Inflammatory macrophage treated with lipopolysaccharide for 1 hour (primary cell): Measurements from ENCODE around the gene ANKS1B.

Source experiments
- DNase-seq, 2 donors: peaks; one replicate each; pipeline ENCODE4 v3.0.0-alpha.2; 2020 to 2022

The ANKS1B gene

DNA sequence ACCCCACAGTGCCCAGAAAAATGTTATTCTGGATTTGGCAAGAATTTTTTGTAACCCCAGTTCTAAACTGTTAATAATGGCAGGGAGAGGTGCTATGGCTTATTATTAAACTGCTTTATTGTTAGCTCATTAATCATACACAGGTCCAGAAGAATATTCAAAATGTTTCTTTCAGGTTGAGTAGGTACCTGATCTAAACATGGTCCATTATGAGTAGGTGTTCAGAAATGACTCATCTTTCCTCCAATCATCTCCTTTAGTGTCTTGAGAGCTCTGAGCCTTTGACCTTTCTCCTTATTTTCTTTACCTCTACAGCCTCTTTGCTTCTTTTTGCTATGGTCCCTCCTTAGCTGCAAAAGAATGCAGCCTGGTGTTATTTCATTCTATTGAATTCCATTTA, 548.2 kb downstream of the ANKS1B start:
- DNase-seq: no peak

DNA sequence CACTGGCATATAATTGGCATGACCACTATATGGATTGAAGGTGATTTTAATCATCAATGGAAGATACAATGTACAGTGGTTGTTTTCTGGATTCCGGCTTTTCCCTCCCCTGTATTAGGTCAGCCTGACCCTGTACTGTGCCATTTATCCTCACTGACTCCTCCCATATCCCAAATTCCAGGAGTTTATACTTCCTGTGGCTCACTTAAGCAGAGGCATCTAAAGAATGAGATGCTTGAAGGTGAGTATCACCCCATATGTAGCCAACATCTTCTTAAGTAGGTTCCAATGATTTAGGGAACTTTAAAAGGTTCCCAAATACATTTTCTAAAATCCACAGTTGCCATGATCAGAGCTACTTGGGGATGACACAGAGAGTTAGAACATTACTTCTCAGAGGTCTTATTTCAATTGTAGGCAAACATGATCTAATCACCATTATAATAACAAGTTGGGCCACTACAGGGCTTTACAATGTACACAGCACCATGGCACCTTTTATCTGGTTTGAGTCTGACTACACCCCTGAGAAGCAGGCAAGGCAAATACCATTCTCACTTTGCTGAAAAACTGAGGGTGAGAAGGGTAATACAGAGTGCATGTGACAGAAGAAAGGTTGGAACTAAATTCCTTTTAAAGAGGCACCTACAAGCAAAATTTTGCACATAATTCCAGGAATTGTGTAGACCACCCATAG, 549.5 kb downstream of the ANKS1B start:
- DNase-seq: no peak

DNA sequence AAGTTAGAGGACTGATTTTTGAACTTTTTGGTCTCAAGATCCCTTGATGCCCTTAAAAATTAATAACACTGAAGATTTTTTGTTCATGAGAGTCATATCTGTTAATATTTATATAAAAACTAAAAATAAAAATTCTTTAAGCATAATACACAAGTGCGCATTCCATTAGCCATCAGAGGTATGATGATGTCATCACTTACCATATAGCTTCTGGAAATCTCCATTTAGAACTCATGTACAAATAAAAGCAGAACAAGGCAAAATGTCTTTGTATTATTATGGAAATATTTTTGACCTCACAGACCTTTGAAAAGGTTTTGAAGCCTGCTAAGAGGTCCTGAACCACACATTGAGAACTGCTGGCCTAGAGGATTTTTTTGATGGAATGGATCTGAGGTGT, 551.6 kb downstream of the ANKS1B start:
- no peak for DNase-seq

DNA sequence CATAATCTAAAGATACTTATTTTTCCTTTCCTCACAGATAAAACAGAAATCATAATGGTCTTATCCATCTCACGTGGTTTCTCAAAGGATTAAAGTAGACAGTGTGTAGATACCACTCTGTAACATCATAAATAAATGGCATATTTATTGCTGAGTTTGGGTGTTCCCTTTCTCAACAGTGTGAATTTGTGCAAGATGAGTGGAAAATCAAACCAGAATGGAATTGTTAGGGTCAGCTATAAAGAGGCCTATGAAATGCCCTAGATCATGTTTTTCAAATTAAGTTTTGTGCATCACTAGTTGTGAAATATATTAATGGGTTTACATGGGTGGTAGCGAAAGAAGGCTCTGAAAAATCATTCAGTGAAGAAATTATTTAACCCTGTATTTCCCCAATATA, 553.5 kb downstream of the ANKS1B start:
- no peak for DNase-seq

DNA sequence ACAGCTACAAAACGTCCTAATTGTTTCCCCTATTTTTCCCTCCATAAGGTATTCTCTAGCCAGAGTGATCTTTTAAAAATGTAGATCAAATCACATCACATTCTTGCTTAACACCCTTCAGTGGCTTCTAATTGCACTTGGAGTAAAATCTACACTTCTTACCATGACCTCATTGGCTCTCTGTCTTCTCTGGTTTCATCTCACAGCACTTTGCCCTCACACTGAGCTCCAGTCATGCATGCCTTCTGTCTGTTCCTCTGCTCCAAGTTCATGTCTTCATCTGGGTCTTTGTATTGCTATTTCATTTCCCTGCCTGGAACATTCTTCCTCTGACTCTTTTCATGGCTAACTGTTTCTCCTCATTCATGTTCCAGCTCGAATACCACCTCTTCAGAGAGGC, 557.6 kb downstream of the ANKS1B start:
- DNase-seq: no peak

DNA sequence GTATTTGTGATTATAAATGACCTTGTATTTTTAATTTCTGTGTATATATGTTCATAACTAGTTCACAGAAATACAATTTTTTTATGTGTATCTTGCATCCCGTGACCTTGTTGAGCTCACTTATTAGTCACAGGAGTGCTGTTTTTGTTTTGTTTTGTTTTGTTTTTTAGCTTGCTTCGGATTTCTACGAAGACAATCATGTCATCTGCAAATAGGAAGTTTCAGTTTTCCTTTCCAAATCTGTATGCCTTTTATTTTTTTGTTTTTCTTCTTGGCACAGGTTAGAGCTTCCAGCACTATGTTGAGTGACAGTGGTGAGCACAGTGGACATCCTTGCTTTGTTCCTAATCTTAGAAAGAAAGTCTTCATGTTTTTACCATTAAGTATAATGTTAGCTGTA, 566.4 kb downstream of the ANKS1B start:
- DNase-seq: no peak

DNA sequence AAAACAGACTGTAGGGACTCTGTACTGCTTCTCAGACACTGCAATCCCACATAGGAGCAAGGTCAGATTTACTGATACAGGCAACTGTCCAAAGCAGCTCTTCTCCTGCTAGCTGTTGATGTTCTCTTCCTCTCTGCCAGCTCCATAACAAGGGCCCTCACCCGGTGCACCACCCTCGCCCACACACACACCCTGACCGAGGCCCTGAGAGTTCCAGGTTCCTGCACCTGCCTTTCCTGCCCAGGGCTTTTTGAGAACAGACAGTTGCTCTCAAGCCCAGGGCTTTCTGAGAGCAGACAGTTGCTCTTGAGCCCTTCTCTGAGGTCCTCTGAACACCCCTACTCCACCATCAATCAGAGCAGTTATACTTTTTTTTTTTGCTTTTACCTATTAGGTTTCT, 571.0 kb downstream of the ANKS1B start:
- DNase-seq: no peak

DNA sequence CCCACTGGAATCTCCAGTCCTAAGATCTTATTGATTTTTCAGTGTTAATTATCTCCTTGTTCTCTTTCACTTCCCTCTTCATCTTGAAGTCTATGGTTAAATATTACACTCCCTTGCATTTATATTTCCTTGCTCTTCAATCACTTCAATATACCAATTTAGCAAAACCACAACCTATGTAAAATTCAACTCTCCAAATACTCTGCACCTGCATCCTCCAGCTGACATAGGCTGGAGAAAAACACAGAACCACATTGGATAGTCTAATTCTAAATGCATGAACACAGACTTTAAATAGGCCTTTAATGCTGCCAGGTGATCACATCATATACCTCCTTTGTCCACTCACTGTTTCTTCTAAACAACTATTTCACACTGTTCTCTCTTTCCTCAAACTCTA, 591.0 kb downstream of the ANKS1B start:
- DNase-seq: no peak

DNA sequence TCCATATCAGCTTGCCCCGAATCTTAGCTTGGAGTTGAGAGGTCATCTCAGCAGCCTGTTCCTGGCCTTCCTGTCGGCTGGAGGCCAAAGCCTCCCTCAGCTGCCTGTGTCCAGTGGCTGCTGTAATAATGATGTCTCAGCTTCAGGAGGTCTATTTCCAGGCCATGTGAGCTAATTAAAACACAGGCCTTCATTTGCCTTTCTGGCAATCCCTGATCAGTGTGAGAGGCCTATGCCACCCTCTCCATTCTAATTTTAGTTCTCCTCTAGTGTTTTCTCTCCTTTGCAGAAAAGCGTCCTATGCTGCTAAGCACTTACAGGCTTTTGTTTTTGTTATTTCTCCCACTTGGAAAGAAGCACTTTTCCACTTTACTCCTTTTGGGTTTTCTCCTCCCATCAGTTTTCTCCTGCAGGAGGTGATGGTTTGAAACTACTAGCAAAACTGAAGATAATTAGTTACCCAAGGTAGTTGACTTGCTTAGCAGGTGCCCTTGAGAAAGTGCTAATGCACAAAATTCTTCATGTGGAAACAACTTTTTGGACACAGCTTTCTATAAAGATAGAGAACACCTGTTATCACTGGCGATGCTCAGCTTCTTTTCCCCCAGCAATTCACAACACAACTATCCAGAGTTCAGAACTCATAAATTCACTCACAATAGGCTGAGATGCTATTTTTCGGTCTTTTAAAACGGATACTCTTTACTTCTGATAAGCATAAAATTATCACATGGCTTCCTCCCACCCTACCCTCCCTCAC, 592.5 kb downstream of the ANKS1B start:
- DNase-seq: no peak

DNA sequence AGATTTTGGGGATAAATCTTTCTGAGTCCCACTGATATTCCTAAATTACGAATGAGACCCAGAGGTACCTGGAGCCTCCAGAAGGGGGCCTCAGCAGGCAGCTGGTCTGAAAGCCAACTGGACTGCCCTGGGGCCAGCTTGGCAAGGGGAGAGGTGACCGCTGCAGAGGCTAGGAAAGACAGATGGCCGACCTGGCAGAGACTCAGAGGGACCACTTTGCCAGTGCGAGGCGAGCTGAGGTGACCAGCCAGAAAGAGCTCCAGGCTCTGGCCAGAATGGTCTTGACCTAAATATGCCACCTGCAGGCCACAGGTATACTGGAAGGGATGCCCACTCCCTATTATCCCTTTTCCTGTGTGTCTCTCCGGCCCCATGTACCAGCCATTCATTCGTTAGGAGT, 594.0 kb downstream of the ANKS1B start:
- no peak for DNase-seq

DNA sequence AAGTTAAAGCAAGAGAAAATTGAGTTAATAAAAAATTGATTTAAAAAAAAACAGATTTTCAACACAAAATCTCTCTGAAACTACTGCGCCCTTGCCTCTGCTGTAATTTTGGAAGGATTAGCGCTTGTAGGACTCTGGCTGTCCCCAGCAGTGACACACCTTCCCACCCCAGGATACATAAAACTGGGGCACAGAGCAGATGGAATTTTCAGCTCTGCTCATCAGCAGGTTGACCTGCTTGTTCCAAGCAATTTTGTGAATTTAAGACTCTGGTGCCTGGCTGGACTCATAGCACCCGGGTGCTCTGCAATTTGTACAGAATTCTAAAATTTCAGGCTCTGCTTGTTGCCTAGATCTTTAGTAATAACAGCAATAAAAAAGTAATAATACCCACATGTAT, 595.0 kb downstream of the ANKS1B start:
- DNase-seq: no peak

DNA sequence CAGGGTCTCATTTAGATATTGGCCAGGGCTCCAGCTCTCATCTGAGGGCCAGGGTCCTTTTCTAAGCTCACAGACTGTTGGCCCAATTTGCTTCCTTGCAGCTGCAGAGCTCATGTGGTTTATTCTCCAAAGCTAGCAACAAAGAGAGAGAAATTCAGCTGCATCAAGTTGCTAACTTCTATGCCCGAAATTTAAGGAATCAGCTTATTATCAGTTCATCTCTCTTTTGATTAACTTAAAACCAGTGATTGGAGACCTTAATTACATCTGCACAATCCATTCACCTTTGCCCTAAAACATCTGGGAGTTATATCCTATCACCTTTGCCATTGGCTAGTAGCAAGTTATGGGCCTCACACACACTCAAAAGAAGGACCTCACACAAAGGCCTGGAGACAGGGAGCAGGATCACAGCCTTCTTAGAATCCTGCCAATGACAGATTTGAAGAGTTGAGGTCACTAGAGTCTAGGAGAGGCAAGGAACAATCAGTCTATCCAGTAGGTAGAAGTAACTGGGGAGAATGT, 596.0 kb downstream of the ANKS1B start:
- no peak for DNase-seq

DNA sequence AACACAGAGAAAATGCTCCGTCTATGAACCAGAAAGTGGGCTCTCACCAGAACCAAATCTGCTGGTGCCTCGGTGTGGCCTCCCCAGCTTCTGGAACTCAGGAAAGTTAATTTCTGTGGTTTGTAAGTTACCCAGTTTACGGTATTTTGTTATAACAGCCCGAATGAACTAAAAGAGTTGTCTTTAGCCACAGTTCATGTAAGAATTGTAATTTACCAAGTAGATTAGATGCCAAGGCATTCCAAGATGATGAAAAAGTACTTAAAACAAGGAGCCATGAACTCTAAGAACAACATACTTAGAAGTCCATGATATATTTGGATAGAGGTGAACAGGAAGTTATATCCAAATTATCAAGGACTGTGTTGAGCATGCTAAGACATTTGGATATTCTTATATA, 597.1 kb downstream of the ANKS1B start:
- DNase-seq: no peak

DNA sequence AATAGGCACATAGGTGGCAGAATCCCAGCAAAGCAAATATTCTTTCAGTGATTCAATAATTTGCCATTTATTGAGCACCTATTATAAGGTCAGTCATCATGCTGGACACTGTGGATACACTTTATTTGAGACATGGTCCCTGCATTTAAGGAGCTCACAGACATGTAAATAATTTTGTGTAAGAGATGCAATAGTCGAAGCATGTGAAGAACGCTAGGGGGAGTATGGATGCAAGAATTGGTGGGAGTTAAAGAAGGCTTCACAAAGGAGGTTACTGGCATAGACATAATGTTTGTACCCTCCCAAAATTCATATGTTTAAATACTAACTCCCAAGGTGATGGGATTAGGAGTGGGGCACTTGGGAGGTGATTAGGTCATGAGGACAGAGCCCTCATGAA, 597.8 kb downstream of the ANKS1B start:
- no peak for DNase-seq

DNA sequence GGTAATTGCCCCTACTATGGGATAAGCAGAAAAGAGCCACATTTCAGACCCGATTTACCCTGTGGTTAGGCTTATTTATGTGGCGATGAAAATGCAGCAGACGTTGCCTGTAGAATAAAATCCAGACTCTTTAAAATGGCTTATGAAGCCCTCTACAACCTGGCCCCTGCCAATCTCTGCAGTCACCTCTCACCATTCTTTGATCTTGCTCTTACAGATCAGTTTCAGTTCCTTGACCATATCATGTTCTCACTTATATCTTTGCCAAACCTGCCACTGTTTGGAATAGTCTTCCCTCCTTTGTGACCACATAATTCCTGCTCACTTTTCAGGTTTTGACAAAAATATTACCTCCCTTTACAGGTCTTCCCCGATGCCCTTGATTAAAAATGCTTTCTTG, 601.5 kb downstream of the ANKS1B start:
- no peak for DNase-seq

DNA sequence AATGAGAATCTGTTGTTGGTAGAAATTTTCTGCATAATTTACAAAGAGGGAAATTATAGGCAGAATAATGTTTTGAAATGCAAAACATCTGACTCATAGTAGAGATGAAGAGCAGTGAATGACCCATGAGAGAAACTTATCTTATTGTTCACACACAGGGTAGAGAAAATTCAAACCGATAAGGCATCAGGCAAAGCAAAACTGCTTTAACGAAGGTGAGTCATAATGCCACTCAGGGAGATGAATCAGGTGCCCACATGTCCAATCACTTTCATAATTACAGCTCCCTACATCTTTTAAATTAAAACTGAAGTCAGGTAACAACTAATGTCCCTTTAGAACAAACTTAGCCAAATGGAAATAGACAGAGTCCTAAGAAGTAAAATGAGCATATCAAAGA, 602.7 kb downstream of the ANKS1B start:
- DNase-seq: no peak

DNA sequence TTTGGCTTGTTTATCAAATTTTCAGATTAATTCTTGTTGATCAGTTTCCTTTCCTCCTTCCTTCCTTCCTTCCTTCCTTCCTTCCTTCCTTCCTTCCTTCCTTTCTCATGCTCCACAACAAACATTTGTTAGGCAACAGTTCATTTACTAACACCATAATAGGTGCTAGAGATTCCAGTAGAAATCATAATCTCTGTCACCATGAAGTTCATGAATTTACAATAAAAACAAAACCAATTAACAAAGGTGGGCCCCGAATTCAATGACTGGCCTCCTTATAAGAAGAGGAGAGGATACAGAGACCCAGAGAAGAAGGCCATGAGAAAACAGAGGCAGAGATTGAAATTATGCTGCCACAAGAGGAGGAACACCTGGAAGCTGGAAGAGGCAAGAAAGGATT, 604.0 kb downstream of the ANKS1B start:
- no peak for DNase-seq

DNA sequence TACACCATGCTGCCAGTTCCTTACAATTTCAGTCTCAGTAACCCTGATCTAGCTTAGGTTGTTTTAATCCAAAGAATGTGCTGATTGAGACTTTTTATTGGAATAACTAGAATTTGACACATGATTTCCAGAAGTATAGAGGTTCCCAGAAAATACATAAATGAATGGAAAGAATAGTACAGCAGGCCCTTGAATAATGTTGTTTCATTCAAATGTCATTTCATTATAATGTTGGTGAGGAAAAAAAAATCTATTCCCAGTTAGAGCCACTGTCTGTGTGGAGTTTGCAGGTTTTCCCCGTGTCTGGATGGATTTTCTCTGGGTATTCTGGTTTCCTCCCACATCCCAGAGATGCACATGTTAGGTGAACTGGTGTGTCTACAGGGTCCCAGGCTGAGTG, 610.7 kb downstream of the ANKS1B start:
- no peak for DNase-seq

DNA sequence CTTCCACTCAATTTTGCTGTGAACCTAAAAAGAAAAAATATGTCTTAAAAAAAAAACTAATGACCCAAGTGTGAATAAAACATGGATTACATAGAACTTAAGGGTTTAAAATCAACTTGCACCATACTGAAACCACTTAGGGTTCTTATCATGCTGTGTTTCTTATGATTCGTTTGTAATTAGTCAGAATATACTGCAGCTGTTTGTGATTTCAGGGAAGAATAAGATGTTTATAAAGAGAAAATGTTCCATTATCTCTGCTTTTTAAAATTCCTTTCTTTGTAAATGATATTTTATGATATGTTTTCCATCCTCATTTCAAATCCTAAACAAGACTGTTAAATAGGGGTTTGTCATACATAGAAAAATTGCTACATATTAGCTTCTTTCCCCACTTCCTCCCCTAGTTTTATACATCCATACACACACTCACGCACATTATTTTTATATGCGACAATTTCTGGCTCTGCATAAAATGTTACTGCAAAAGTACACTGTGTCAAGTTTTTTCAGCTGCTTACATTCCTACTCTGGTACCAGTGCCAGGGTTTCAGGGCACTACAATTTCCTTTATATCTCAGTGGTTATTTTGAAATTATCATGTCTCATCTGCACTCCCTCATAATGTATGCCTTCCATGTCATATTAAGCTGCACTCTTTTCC, 612.3 kb downstream of the ANKS1B start:
- DNase-seq: no peak

DNA sequence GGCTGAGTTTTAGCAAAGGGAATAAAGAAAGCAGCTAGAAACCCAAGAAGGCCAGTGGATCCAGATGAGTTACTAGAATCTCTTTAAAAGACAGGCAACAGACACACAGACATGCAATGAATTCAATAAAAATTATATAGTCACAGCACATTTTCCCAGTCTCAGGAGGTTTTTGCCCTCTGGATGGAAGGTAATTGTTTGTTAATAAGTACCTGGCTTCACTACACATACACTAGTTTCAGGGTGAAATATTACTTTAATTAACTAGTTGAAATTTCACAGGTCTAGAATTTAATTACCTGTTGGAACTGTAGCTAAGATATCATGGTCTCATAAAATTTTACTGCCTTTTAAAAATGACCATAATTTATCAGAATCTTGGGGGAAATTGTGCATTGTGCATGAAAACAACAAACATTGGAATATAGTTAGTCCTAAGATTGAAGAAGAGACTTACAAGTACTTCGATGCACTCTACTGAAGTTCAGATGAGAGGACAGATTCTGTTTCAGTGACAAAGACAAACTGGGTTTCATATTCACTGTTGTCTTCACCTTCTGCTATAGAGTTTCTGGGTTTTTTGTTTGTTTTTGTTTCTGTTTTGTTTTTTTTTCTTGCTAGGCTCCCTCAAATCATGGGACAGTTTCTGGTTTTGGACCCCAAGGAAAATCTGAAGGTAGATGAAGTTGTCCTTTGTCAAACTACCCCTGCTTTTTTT, 614.2 kb downstream of the ANKS1B start:
- no peak for DNase-seq

DNA sequence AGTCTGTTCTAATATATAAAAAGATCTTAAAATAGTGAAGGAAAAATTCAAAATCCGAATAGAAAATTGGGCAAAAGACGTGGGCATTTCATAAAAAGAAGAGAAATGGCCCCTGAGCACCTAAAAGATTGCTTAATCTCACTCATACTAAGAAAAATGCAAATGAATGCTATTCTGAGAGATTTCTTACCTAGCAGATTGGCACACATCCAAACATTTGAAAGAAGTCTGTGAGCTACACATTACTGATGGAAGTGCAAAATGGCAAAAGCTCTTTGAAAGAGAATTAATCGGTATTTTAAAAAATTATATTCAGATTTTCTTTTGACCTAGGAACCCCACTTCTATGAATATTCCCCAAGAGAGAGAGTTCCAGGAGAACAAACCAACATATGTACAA, 617.6 kb downstream of the ANKS1B start:
- no peak for DNase-seq

DNA sequence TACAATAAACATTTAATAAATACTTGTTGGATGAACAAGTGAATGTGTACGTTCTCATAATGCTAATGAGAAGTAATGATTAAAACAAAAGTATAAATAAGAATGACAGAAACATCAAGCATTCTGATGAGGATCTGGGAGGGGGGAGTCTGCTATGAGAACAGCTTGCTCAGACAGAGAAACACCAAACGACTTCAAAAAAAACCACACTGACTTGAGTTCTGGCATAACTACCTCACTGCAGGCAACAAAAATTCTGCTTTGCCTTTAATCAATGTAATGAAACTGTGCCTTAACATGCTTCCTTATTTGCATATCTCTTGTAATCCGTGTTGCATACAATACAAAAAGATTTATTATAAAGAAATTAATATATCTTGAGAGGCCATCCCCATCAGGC, 632.5 kb downstream of the ANKS1B start:
- no peak for DNase-seq

DNA sequence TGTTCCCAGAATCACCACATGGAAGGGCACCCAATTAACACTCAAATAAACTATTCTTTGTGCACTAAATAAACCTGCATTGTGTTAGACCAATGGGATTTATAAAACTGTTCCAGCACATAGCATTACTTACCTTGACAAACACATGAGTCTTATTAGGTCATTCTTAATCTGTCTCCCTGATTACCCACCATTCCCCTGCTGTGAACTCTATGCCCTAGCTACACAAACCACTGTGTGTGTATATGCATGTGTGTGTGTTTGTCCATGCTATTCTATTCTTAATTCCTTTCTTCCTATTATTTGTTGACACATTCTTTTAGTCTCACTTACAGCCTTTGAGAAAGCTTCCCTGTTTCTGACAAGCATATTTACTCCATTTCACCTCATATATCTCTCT, 640.8 kb downstream of the ANKS1B start:
- no peak for DNase-seq
